ENCODE data around the gene DOK4. TPM values are rescaled to one million over a fixed set of nuclear protein-coding genes. Genes with fewer than 3 reads are reported as not detected.

The DOK4 gene
- total and polyA plus RNA-seq, 2 of the 8 experiments (the other 6 are each of a cell fraction or from before 2014, with no cell fraction given), result 24.0 to 28.9 TPM

- no peaks in the 10 kb centered on the region; a peak in 1 of 7 replicates for H3K27me3 ChIP-seq (replicated peaks in 1 of 4; ENCODE audit: control insufficient read depth in 3 of 4, extremely low read depth in 1 of 4, insufficient read depth in 3 of 4, low read length in 3 of 4)
- POLR2A ChIA-PET (ENCODE audit: partially characterized antibody), result interaction anchor here (0.9 to 10.3 kb wide), 7 partner anchors 10 to 60 kb away, joined by 3 to 67 read pairs (median 5); partner anchors contain the start of genes DOK4 and POLR2C
- WGBS, 2 experiments (ENCODE audit: extremely low coverage in 1 of 2, insufficient coverage in 1 of 2, insufficient read length in 1 of 2, insufficient replicate concordance in 2 of 2, low coverage in 1 of 2, low lambda C conversion rate in 2 of 2, missing lambda C conversion rate in 1 of 2), result 74% methylated on average over 6 of the region's 6 CpGs; no CpG with 5 or more reads in 1 of the 2 experiments
- 0 out of 2 replicates have a peak, but pooled peaks cover 5% of the 10 kb centered on the region for H3K79me1 ChIP-seq (ENCODE audit: low read depth, low read length)
- CTCF ChIA-PET (ENCODE audit: partially characterized antibody), result interaction anchor here (0.6 to 15.0 kb wide), 11 partner anchors 9 to 797 kb away, joined by 3 to 210 read pairs (median 5); partner anchors contain the start of genes DOK4 and POLR2C
- no peak overlapping the region for H3K56ac ChIP-seq (replicated peaks; ENCODE audit: insufficient read length, low read depth, low read length)
- H2BK15ac ChIP-seq (ENCODE audit: low read length), result no peak overlapping the region
- H4K20me1 ChIP-seq (replicated peaks in 1 of 2; ENCODE audit: control insufficient read depth in 1 of 2, insufficient read depth in 2 of 2, low read length in 2 of 2), result peaks cover 3% of the 10 kb centered on the region in 2 experiments
- no peak overlapping the region for H3K23ac ChIP-seq (ENCODE audit: insufficient read length)
- H2AFZ ChIP-seq (ENCODE audit: low read length), result no peak overlapping the region
- H2BK120ac ChIP-seq (replicated peaks; ENCODE audit: low read depth, low read length), result no peak overlapping the region
- FAIRE-seq, result peak; percentile 71
- H3K9ac ChIP-seq (replicated peaks in 1 of 4; ENCODE audit: extremely low read depth in 1 of 4, low read depth in 3 of 4, low read length in 3 of 4), result no peak overlapping the region
- H3K9me3 ChIP-seq (ENCODE audit: insufficient read depth in 2 of 2, low read depth in 1 of 2, low read length in 1 of 2), result no peaks in the 10 kb centered on the region
- no peak overlapping the region; the same call in 1 of the 2 replicates for H3K18ac ChIP-seq (ENCODE audit: extremely low read depth, low read length)
- peak overlapping the region; percentile 87; the same call in 1 of the 2 replicates for H2BK5ac ChIP-seq (ENCODE audit: low read depth, low read length)
- no peak overlapping the region for H4K8ac ChIP-seq (ENCODE audit: extremely low read depth, insufficient read depth, low read length)
- H3K23me2 ChIP-seq (ENCODE audit: low read depth, low read length), result peaks cover 8% of the 10 kb centered on the region; the same call in 1 of the 2 replicates
- H3K79me2 ChIP-seq (ENCODE audit: control insufficient read depth in 1 of 2, insufficient read depth in 2 of 2, low read length in 2 of 2), result no peaks in the 10 kb centered on the region
- H3K27ac ChIP-seq (ENCODE audit: low read depth, low read length), result no peak overlapping the region
- H3K14ac ChIP-seq (ENCODE audit: insufficient read length), result no peak overlapping the region
- H4K5ac ChIP-seq (ENCODE audit: insufficient read length, low read depth, low read length), result no peak overlapping the region
- DNase-seq (ENCODE audit: low read depth in 1 of 2, low spot score in 2 of 2), result peak in 1 of 2 experiments; percentile 70
- H3K36me3 ChIP-seq (ENCODE audit: control insufficient read depth in 2 of 4, insufficient read depth in 4 of 4, low read length in 3 of 4), result peaks cover 0 to 12% (median 5%) of the 10 kb centered on the region in 4 experiments; a peak in 3 of 8 replicates
- no peak overlapping the region; a peak in 1 of 8 replicates for H3K4me3 ChIP-seq (ENCODE audit: extremely low read depth in 1 of 4, insufficient read depth in 2 of 4, low read depth in 3 of 4, low read length in 4 of 4)
- H2AK5ac ChIP-seq (ENCODE audit: low read depth, low read length), result no peak overlapping the region
- H4K91ac ChIP-seq (replicated peaks; ENCODE audit: insufficient read length, low read length), result no peak overlapping the region
- TF ChIP-seq CTBP2 (IDR thresholded peaks at IDR 0.05; ENCODE audit: borderline replicate concordance, insufficient read depth, insufficient read length, low read length), result no peak
- no peak for TF ChIP-seq SIRT6 (IDR thresholded peaks at IDR 0.05; ENCODE audit: low read length)
- TF ChIP-seq E2F6 (IDR thresholded peaks at IDR 0.05), result no peak
- TF ChIP-seq, protein P1, sequence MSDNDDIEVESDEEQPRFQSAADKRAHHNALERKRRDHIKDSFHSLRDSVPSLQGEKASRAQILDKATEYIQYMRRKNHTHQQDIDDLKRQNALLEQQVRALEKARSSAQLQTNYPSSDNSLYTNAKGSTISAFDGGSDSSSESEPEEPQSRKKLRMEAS (IDR thresholded peaks at IDR 0.05), result no peak
- no peak for TF ChIP-seq KDM1A (IDR thresholded peaks at IDR 0.05; ENCODE audit: borderline replicate concordance, low read length)
- no peak for TF ChIP-seq SIX5 (IDR thresholded peaks at IDR 0.05; ENCODE audit: low read depth, low read length)
- peaks cover 10 to 59% (median 47%) of the 10 kb centered on the region in 4 experiments for H3K4me1 ChIP-seq (replicated peaks in 1 of 4; ENCODE audit: control insufficient read depth in 3 of 4, insufficient read depth in 4 of 4, low read length in 3 of 4)
- no peak overlapping the region for H2BK12ac ChIP-seq (ENCODE audit: low read depth, low read length)
- H3K4me2 ChIP-seq (ENCODE audit: insufficient read depth in 1 of 2, low read depth in 2 of 2, low read length in 2 of 2), result peak overlapping the region; percentile 15 to 32; a peak in 2 of 4 replicates
- H2BK20ac ChIP-seq (ENCODE audit: low read length), result no peak overlapping the region
- no peak overlapping the region for H3K4ac ChIP-seq (replicated peaks; ENCODE audit: insufficient read length, low read depth, low read length)
Observed at GRCh38 chr16:57476546-57477410, 9.5 kb downstream of the DOK4 start.

Data from H1 (cell line).